GM19372 (cell line): ENCODE measurements around the gene LTBP2.

ENCODE experiments used
- ATAC-seq: cut with Tn5 transposase; IDR thresholded peaks from one replicate; pipeline ENCODE4 v1.9.1; 2021; ENCODE audit warnings: mild to moderate bottlenecking, low read depth, moderate library complexity; ENCODE audit not compliant: unreplicated experiment

The LTBP2 gene

DNA sequence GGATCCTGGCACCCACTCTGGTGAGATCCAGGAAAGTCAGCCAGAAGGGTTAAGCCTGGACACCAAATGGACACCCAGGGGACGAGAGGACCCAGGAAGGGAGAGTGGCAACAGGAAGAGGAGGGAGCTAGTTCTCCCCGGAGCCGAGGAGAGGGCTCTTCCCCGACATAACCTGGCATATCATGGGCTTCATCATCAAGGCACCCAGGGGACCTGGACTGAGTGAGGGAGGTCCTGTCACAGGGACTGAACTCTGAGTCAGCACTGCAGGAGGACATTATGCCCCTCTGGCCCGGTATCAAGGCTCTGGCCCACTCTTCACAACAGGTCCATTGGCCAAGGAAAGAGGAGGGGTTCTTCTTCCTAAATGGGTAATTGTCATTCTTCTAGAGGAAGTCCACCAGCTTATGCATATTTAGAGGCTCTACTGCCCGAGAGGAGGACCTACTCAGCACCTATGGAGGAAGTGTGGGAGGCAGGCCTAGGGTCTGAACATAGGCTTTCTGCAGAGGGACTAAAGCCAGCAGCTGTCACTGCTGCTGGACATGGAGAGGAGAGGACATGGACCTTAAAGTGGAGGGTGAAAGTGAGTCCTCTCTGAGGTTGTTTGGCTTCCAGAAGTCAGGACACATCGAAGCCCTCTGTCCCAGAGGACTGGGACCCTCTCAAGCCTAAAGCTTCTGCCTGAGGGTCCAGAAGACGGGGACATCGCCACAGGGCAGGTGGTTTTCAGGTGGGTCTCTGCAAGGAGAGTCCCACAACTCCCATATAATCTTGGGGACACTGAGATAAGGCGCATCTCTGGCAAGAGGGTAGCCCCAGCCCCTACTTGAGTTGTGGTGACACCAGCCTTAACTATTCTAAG is 99.8 kb downstream of the LTBP2 start:
- no peak for ATAC-seq

GRCh38 chr14:74510959-74511409 is 101.1 kb downstream of the LTBP2 start:
- no peak for ATAC-seq

GRCh38 chr14:74510223-74510931 is 101.7 kb downstream of the LTBP2 start:
- ATAC-seq, result no peak

DNA sequence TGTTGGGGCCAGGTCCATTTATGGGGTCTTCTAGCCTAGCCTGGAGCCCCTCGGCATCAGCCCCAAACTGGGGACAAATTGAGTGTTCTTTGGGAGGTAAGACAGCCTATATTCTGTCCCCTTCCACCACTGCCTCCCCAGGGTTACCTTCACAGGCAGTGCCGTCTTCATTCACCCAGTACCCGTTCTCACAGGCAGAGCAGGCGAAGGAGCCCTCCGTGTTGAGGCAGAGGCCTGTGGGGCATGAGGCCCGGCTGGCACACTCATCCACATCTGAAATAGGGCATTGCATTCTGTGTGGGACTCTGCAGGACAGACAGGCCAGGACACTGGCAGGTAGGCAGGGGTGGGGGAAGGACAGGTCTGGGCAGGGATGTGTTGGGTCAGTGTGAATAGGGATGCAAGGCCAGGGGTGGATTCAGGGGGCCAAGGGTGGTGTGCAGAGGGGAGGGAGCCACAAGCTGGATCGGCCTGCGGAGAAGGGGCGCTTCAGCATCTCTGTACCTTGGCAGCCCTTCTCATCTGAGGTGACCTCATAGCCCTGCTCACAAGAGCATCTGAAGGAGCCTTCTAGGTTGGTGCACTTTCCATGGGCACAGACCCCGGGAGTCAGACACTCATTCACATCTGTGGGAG is 102.3 kb downstream of the LTBP2 start:
- no peak for ATAC-seq

DNA sequence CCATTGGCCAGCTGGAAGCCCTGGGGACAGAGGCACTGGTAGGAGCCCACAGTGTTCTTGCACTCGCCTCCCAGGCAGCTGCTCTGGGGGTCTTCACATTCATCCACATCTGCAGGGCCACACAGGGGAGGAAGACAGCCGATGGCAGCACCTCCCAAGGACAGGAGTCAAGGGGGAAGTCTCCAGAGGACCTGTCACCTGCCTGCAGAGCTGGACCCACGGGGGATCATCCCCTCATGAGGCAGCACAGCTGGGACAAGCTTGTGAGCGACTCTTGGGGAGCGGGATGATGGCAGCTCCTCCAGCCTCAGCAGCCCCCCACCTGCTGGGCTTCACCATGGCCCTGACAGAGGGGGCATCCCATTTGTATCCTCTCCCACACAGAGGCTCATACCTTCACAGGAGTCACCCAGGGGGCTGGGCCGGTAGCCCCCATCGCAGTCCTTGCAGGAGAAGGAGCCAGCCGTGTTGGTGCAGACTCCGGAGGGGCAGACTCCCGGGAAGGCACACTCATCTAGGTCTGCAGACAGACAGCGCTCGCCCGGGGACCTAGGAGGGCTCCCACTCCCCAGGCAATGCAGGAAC is 103.1 kb downstream of the LTBP2 start:
- no peak for ATAC-seq

- no peak for ATAC-seq
Measured at GRCh38 chr14:74508292-74508731, 103.7 kb downstream of the LTBP2 start.

DNA sequence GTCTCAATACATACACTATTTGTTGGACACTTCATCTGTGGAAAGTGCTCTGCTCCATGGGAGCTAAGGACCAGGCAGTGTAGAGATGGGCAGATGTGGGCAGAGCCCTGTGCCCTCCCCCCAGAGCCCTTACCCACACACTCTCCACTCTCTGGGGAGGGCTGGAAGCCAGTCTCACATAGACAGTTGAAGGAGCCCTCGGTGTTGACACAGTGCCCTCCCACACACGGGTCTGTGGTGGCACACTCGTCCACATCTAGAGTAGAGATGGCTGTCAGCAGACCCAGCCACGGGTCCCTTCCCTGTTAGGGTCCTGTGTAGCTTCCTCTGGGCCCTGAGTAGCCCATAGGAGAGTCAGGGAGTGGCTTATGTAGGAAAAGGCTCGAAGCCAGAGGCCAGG is 104.2 kb downstream of the LTBP2 start:
- ATAC-seq, result no peak

GRCh38 chr14:74507085-74507484 is 105.0 kb downstream of the LTBP2 start:
- ATAC-seq, result no peak

DNA sequence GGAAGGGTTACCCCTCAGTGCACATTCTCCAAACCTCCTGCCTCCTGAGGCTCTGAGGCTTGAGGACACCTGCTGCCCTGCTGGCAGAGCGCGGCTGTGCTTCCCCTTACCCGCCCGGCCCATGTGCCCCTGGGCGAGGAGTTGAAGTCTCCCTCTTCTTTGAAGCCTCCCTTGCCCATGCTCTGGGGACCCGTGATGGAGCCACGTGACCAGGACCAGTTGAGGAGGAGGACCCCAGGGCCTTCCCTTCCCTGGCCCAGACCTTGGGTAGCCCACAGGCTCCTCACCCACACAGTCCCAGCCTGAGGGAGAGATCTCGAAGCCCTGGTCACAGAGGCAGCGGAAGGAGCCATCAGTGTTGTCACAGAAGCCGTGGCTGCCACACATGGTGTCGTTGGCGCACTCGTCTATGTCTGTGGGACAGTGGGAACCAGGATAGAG is 105.6 kb downstream of the LTBP2 start:
- no peak for ATAC-seq

GRCh38 chr14:74505831-74506230 is 106.2 kb downstream of the LTBP2 start:
- no peak for ATAC-seq

- ATAC-seq, result no peak
Measured at GRCh38 chr14:74504874-74505720, 106.9 kb downstream of the LTBP2 start.

GRCh38 chr14:74504412-74504811 is 107.6 kb downstream of the LTBP2 start:
- no peak for ATAC-seq

GRCh38 chr14:74503938-74504335 is 108.1 kb downstream of the LTBP2 start:
- no peak for ATAC-seq

DNA sequence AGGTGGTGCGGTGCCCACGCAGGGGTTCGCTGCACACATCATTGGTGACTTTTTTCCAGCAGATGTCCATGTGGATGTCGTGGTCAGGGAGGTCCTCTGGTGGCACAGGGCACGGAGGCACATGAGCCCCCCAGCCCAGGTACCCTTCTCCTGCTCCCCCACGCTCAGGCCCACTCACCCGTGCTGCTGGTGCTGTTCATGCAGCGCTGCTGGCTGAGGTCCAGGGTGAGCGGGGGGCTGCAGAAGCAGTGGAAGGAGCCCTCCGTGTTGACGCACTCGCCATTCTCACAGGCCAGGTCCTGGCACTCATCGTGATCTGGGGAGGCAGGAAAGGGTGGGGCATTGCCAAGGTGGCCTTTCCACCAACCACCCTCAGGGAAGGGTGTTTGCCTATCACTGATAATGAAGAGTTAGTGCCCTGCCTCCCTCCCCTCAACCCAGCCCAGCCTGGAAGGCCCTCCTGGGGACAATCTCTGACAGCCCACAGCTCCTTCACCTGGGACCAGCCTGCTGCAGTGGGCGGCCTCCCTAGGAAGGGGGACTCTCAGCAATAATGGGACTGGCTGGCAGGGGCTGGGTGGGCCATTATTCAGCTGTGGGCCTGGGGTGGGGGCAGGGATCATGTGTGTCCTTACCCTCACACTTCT is 108.6 kb downstream of the LTBP2 start:
- no peak for ATAC-seq

- ATAC-seq, result no peak
Measured at GRCh38 chr14:74502236-74503019, 109.6 kb downstream of the LTBP2 start.

GRCh38 chr14:74501691-74502090 is 110.3 kb downstream of the LTBP2 start:
- no peak for ATAC-seq

- ATAC-seq, result no peak
Measured at GRCh38 chr14:74501135-74501614, 110.9 kb downstream of the LTBP2 start.

DNA sequence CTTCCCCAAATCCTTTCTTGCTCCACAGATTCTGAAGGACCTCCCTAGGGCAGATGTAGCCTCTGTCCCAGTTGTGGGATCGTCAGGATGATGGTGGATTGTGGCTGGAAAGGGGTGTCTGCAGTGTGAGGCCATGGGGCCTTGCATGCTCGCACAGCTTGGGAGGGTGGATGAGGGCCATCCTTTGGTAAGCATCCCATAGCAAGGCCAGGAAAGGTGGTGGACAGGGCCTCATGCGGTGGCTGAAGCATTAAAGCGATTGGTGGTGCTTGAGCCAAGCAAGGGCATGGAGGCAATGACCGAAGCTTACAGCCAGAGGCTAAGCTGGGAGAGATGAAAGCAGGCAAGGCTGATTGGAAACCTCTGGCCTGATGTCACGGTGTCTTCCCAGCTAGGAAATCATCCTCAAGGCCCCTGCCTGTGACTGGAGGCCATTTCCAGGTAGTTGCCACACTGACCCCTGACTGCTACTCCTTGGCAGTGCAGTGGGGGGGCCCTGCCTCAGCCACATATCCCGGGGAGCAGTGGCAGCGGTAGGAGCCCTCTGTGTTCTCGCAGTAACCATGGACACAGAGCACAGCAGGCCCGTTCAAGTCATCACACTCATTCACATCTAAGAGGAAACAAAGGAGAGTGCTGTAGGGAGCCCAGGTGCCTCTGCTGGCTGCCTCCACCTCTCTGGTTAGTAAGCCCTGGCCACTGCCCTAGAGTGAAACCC is 111.5 kb downstream of the LTBP2 start:
- no peak for ATAC-seq
